GM18498 (cell line): ENCODE results near the gene SLC16A12.

Experiments
- ATAC-seq: cut with Tn5 transposase; IDR thresholded peaks from one replicate; pipeline ENCODE4 v1.9.1; 2021; ENCODE audit warnings: mild to moderate bottlenecking, moderate library complexity; ENCODE audit not compliant: unreplicated experiment

SLC16A12 gene

GRCh38 chr10:89515031-89515841, 20.2 kb downstream of the SLC16A12 start:
- ATAC-seq = no peak

GRCh38 chr10:89513206-89513605, 22.2 kb downstream of the SLC16A12 start:
- ATAC-seq = no peak

- no peak for ATAC-seq
These were observed 29.6 kb downstream of the SLC16A12 start for GRCh38 chr10:89505640-89506275.

- no peak for ATAC-seq
These were observed 30.7 kb downstream of the SLC16A12 start for GRCh38 chr10:89504691-89505090.

- ATAC-seq = no peak
These were observed 31.6 kb downstream of the SLC16A12 start for GRCh38 chr10:89503652-89504370.

GRCh38 chr10:89503151-89503550, 32.2 kb downstream of the SLC16A12 start:
- no peak for ATAC-seq

GRCh38 chr10:89502549-89502948, 32.8 kb downstream of the SLC16A12 start:
- ATAC-seq = no peak

- no peak for ATAC-seq
These were observed 40.8 kb downstream of the SLC16A12 start for GRCh38 chr10:89494575-89494974.

GRCh38 chr10:89494068-89494467, 41.3 kb downstream of the SLC16A12 start:
- ATAC-seq = no peak

- ATAC-seq = no peak
These were observed 43.5 kb downstream of the SLC16A12 start for GRCh38 chr10:89491932-89492331.

- ATAC-seq = no peak
These were observed 44.6 kb downstream of the SLC16A12 start for GRCh38 chr10:89490596-89491335.

GRCh38 chr10:89482256-89482655, 53.1 kb downstream of the SLC16A12 start:
- ATAC-seq = no peak

- ATAC-seq = no peak
These were observed 53.7 kb downstream of the SLC16A12 start for GRCh38 chr10:89481662-89482061.

- no peak for ATAC-seq
These were observed 55.5 kb downstream of the SLC16A12 start for GRCh38 chr10:89479771-89480446.

- ATAC-seq = no peak
These were observed 56.4 kb downstream of the SLC16A12 start for GRCh38 chr10:89478739-89479654.

GRCh38 chr10:89478085-89478738, 57.2 kb downstream of the SLC16A12 start:
- no peak for ATAC-seq

- ATAC-seq = no peak
These were observed 59.2 kb downstream of the SLC16A12 start for GRCh38 chr10:89476150-89476549.

GRCh38 chr10:89475591-89475998, 59.8 kb downstream of the SLC16A12 start:
- ATAC-seq = no peak

GRCh38 chr10:89475125-89475524, 60.3 kb downstream of the SLC16A12 start:
- no peak for ATAC-seq
